ENCODE results near the gene ZNF345.

ZNF345 gene

GRCh38 chr19:36847968-36848367 is 2.7 kb upstream of the ZNF345 start:
- Histone ChIP-seq H3K27me3 (ENCODE audit: insufficient read depth, poor library complexity, severe bottlenecking) (no peaks in the 10 kb centered on the region), H3K9me3 (ENCODE audit: severe bottlenecking) (peaks cover 6% of the 10 kb centered on the region), H3K4me3 (ENCODE audit: severe bottlenecking) (no peak overlapping the region), H3K4me1 (ENCODE audit: insufficient read depth, poor library complexity, severe bottlenecking) (peaks cover 7% of the 10 kb centered on the region), H3K27ac (ENCODE audit: poor library complexity, severe bottlenecking) (no peak overlapping the region), H3K36me3 (ENCODE audit: low read depth) (peaks cover 41% of the 10 kb centered on the region)
- DNase-seq (ENCODE audit: low spot score) (no peak), ATAC-seq (ENCODE audit: low read depth) (no peak)
- TF ChIP-seq, protein P1, sequence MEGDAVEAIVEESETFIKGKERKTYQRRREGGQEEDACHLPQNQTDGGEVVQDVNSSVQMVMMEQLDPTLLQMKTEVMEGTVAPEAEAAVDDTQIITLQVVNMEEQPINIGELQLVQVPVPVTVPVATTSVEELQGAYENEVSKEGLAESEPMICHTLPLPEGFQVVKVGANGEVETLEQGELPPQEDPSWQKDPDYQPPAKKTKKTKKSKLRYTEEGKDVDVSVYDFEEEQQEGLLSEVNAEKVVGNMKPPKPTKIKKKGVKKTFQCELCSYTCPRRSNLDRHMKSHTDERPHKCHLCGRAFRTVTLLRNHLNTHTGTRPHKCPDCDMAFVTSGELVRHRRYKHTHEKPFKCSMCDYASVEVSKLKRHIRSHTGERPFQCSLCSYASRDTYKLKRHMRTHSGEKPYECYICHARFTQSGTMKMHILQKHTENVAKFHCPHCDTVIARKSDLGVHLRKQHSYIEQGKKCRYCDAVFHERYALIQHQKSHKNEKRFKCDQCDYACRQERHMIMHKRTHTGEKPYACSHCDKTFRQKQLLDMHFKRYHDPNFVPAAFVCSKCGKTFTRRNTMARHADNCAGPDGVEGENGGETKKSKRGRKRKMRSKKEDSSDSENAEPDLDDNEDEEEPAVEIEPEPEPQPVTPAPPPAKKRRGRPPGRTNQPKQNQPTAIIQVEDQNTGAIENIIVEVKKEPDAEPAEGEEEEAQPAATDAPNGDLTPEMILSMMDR (IDR thresholded peaks at IDR 0.05; ENCODE audit: poor library complexity, severe bottlenecking), result no peak

- Histone ChIP-seq H3K36me3 (ENCODE audit: low read depth) (peaks cover 36% of the 10 kb centered on the region), H3K4me3 (ENCODE audit: severe bottlenecking) (peak overlapping the region; percentile 73), H3K27me3 (ENCODE audit: insufficient read depth, poor library complexity, severe bottlenecking) (no peaks in the 10 kb centered on the region), H3K4me1 (ENCODE audit: insufficient read depth, poor library complexity, severe bottlenecking) (peaks cover 7% of the 10 kb centered on the region), H3K9me3 (ENCODE audit: severe bottlenecking) (peaks cover 6% of the 10 kb centered on the region), H3K27ac (ENCODE audit: poor library complexity, severe bottlenecking) (peak overlapping the region; percentile 71)
- DNase-seq (ENCODE audit: low spot score) (peak; percentile 87), ATAC-seq (ENCODE audit: low read depth) (peak; percentile 91)
- TF ChIP-seq, protein P1 (IDR thresholded peaks at IDR 0.05; ENCODE audit: poor library complexity, severe bottlenecking), result no peak
These were observed 746 bp upstream of the ZNF345 start for GRCh38 chr19:36849701-36850558.

DNA sequence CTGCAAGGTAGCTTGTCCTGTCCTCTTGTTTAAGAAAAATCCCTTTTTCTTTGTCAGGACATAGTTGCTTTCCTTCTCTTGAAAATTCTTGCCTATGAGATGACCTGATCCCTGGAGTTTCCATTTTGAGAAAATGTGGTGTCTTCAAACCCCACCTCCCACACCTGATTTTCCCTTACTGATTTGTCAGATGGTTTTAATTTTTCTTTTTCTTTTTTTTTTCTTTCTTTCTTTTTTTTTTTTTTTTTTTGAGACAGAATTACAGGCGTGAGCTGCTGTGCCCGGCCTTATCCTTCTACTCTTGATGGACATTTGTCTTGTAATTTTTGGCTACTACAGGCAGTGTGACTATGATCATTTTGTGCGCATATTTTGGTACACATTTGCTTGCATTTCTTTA is 1.2 kb downstream of the ZNF345 start:
- no peak for ATAC-seq (ENCODE audit: low read depth)

DNA sequence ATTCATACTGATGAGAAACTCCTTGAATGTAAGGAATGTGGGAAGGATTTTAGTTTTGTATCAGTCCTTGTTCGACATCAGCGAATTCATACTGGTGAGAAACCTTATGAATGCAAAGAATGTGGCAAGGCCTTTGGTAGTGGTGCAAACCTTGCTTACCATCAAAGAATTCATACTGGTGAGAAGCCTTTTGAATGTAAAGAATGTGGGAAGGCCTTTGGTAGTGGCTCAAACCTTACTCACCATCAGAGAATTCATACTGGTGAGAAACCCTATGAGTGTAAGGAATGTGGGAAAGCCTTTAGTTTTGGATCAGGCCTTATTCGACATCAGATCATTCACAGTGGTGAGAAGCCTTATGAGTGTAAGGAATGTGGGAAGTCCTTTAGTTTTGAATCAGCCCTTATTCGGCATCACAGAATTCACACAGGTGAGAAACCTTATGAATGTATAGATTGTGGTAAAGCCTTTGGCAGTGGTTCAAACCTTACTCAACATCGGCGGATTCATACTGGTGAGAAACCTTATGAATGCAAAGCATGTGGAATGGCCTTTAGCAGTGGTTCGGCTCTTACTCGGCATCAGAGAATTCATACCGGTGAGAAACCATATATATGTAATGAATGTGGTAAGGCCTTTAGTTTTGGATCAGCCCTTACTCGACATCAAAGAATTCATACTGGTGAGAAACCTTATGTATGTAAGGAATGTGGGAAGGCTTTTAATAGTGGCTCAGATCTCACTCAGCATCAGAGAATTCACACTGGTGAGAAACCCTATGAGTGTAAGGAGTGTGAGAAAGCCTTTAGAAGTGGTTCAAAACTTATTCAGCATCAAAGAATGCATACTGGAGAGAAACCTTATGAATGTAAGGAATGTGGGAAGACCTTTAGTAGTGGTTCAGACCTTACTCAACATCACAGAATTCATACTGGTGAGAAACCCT is 26.6 kb downstream of the ZNF345 start:
- Histone ChIP-seq H3K36me3 (ENCODE audit: low read depth) (peaks cover 14% of the 10 kb centered on the region), H3K9me3 (ENCODE audit: severe bottlenecking) (peaks cover 40% of the 10 kb centered on the region), H3K4me1 (ENCODE audit: insufficient read depth, poor library complexity, severe bottlenecking) (no peaks in the 10 kb centered on the region), H3K4me3 (ENCODE audit: severe bottlenecking) (no peak overlapping the region), H3K27me3 (ENCODE audit: insufficient read depth, poor library complexity, severe bottlenecking) (no peaks in the 10 kb centered on the region), H3K27ac (ENCODE audit: poor library complexity, severe bottlenecking) (no peak overlapping the region)
- no peak for DNase-seq (ENCODE audit: low spot score)
- no peak for ATAC-seq (ENCODE audit: low read depth)
- TF ChIP-seq, protein P1 (IDR thresholded peaks at IDR 0.05; ENCODE audit: poor library complexity, severe bottlenecking), result no peak

More for the DNA sequence above, 1.2 kb downstream of the ZNF345 start:
- H3K36me3 ChIP-seq (ENCODE audit: low read depth), result peaks cover 29% of the 10 kb centered on the region
- H3K27ac ChIP-seq (ENCODE audit: poor library complexity, severe bottlenecking), result no peak overlapping the region
- H3K4me1 ChIP-seq (ENCODE audit: insufficient read depth, poor library complexity, severe bottlenecking), result peaks cover 7% of the 10 kb centered on the region
- peak overlapping the region; percentile 73 for H3K4me3 ChIP-seq (ENCODE audit: severe bottlenecking)
- peaks cover 6% of the 10 kb centered on the region for H3K9me3 ChIP-seq (ENCODE audit: severe bottlenecking)
- TF ChIP-seq, protein P1 (IDR thresholded peaks at IDR 0.05; ENCODE audit: poor library complexity, severe bottlenecking), result no peak
- DNase-seq (ENCODE audit: low spot score), result no peak
- H3K27me3 ChIP-seq (ENCODE audit: insufficient read depth, poor library complexity, severe bottlenecking), result no peaks in the 10 kb centered on the region
